PC-9 (cell line): ENCODE measurements around the gene ZC3H15. TPM values are rescaled to one million over a fixed set of nuclear protein-coding genes. Genes with fewer than 3 reads are reported as not detected.

Source experiments
- BruUV-seq: library from RNA; stranded (reverse); fragments of 400-500 nt; replicated peaks from 2 replicates; lab custom pipeline; 2021; lab: Mats Ljungman, UMichigan
- CTCF ChIA-PET: fragments of 300-600 bp; sonication (Branson Sonifier 250); formaldehyde crosslinking; loops from one replicate; lab custom pipeline; 2022; ENCODE audit warnings: antibody characterized with exemption; lab: Charles Lee
- POLR2A ChIA-PET: fragments of 300-600 bp; sonication (Branson Sonifier 250); formaldehyde crosslinking; loops from one replicate; lab custom pipeline; 2022; ENCODE audit warnings: antibody characterized with exemption; ENCODE audit not compliant: unreplicated experiment; lab: Charles Lee
- DNase-seq, 2 experiments: peaks; one replicate each; pipeline versions ENCODE4 v3.0.0 to v3.0.0-alpha.2; 2015 to 2022; ENCODE audit warnings: mixed read lengths in 1 of 2
- H2AFZ ChIP-seq: fragments of 200-600 bp; sonication (generic); 2 replicates; pipeline ENCODE4 v1.8.1; 2017; ENCODE audit warnings: antibody characterized with exemption
- H3F3A ChIP-seq: fragments of 200-600 bp; sonication (generic); 2 replicates; pipeline ENCODE4 v1.8.1; 2017; ENCODE audit warnings: antibody characterized with exemption, mild to moderate bottlenecking, low read depth; ENCODE audit not compliant: insufficient read depth
- H3K27ac ChIP-seq: fragments of 200-600 bp; sonication (generic); 2 replicates; pipeline ENCODE4 v1.6.1; 2016; ENCODE audit warnings: mixed run types
- H3K27me3 ChIP-seq: fragments of 200-600 bp; sonication (generic); 2 replicates; pipeline ENCODE4 v1.6.1; 2016; ENCODE audit warnings: low read depth, mixed run types; ENCODE audit not compliant: insufficient read depth
- H3K36me3 ChIP-seq: fragments of 200-600 bp; sonication (generic); 2 replicates; pipeline ENCODE4 v1.6.1; 2016; ENCODE audit warnings: low read depth, mixed run types
- H3K4me1 ChIP-seq: fragments of 200-600 bp; sonication (generic); replicated peaks from 2 replicates; pipeline ENCODE4 v1.6.1; 2016; ENCODE audit warnings: mixed run types; ENCODE audit not compliant: insufficient read depth
- H3K4me2 ChIP-seq: fragments of 200-600 bp; sonication (generic); 2 replicates; pipeline ENCODE4 v1.6.1; 2017; ENCODE audit warnings: mixed run types
- H3K4me3 ChIP-seq: fragments of 200-600 bp; sonication (generic); 2 replicates; pipeline ENCODE4 v1.6.1; 2016; ENCODE audit warnings: mixed run types
- H3K79me2 ChIP-seq: fragments of 200-600 bp; sonication (generic); 2 replicates; pipeline ENCODE4 v1.6.1; 2017; ENCODE audit warnings: low read depth, mixed run types
- H3K9me2 ChIP-seq: fragments of 200-600 bp; sonication (generic); 2 replicates; pipeline ENCODE4 v1.8.1; 2017; ENCODE audit warnings: mild to moderate bottlenecking; ENCODE audit not compliant: insufficient read depth
- H3K9me3 ChIP-seq: fragments of 200-600 bp; sonication (generic); 2 replicates; pipeline ENCODE4 v1.8.1; 2016; ENCODE audit warnings: low read depth; ENCODE audit not compliant: insufficient read depth
- H4K20me1 ChIP-seq: fragments of 200-600 bp; sonication (generic); 2 replicates; pipeline ENCODE4 v1.8.1; 2017; ENCODE audit not compliant: insufficient read depth
- CTCF ChIP-seq: fragments of 200-600 bp; sonication (generic); conservative IDR thresholded peaks from 2 replicates; pipeline ENCODE4 v1.6.1; 2017; ENCODE audit warnings: mixed run types, antibody characterized with exemption, mild to moderate bottlenecking, moderate library complexity
- EZH2 ChIP-seq: fragments of 200-600 bp; sonication (generic); IDR thresholded peaks from 2 replicates; pipeline ENCODE4 v1.8.0; 2017; ENCODE audit warnings: antibody characterized with exemption, low read depth
- intact Hi-C: fragments of 100-400 bp; cut with micrococcal nuclease; formaldehyde crosslinking; loops from one replicate; pipeline ENCODE4 v1.10.0; 2022; ENCODE audit not compliant: unreplicated experiment
- total RNA-seq: library from RNA; stranded (reverse); gene quantifications from 2 replicates; pipeline ENCODE4 v1.2.3, GENCODE V29; 2021

ZC3H15 gene
- total RNA-seq, 1 experiment from 2014 or later = 42.5 TPM

GRCh38 chr2:186522450-186522849 lies 36.4 kb downstream of the ZC3H15 start:
- no peak for DNase-seq

GRCh38 chr2:186523791-186524190 lies 37.7 kb downstream of the ZC3H15 start:
- ChIA-PET POLR2A (no interaction called here), CTCF (no interaction called here)
- Histone ChIP-seq H3K4me3 (no peak overlapping the region), H3K4me1 (no peaks in the 10 kb centered on the region), H3K79me2 (no peaks in the 10 kb centered on the region), H3K36me3 (no peaks in the 10 kb centered on the region), H3K4me2 (no peak overlapping the region), H4K20me1 (no peaks in the 10 kb centered on the region), H3K27me3 (no peaks in the 10 kb centered on the region), H2AFZ (no peak overlapping the region), H3K27ac (no peak overlapping the region), H3K9me3 (no peaks in the 10 kb centered on the region), H3F3A (no peaks in the 10 kb centered on the region), H3K9me2 (no peaks in the 10 kb centered on the region)
- no TSS peak for BruUV-seq
- no peak for DNase-seq
- TF ChIP-seq EZH2 (no peak), CTCF (no peak)
- intact Hi-C loops = no loop called here

More at GRCh38 chr2:186522450-186522849, 36.4 kb downstream of the ZC3H15 start:
- H2AFZ ChIP-seq = no peak overlapping the region
- TF ChIP-seq CTCF (no peak), EZH2 (no peak)
- ChIA-PET POLR2A (no interaction called here), CTCF (no interaction called here)
- intact Hi-C loops = no loop called here
- H3K4me2 ChIP-seq = no peak overlapping the region
- H3K36me3 ChIP-seq = no peaks in the 10 kb centered on the region
- no peaks in the 10 kb centered on the region for H3K9me2 ChIP-seq
- no peaks in the 10 kb centered on the region for H3K79me2 ChIP-seq
- H3K27ac ChIP-seq = no peak overlapping the region
- H3K9me3 ChIP-seq = no peaks in the 10 kb centered on the region
- no TSS peak for BruUV-seq
- H3K4me3 ChIP-seq = no peak overlapping the region
- no peaks in the 10 kb centered on the region for H4K20me1 ChIP-seq
- H3F3A ChIP-seq = no peaks in the 10 kb centered on the region
- no peaks in the 10 kb centered on the region for H3K4me1 ChIP-seq
- no peaks in the 10 kb centered on the region for H3K27me3 ChIP-seq

GRCh38 chr2:186526281-186526680 lies 40.2 kb downstream of the ZC3H15 start:
- POLR2A ChIA-PET = interaction anchor here (0.6 kb wide), 1 partner anchor 64 kb away, joined by 4 read pairs; the partner anchor contains the start of gene ITGAV
- no TSS peak for BruUV-seq
- no peak overlapping the region for H3K27ac ChIP-seq
- intact Hi-C loops = no loop called here
- H3K9me2 ChIP-seq = no peaks in the 10 kb centered on the region
- H4K20me1 ChIP-seq = no peaks in the 10 kb centered on the region
- DNase-seq = no peak
- H2AFZ ChIP-seq = no peak overlapping the region
- no peaks in the 10 kb centered on the region for H3K9me3 ChIP-seq
- H3K36me3 ChIP-seq = no peaks in the 10 kb centered on the region
- no peaks in the 10 kb centered on the region for H3K27me3 ChIP-seq
- H3K4me3 ChIP-seq = no peak overlapping the region
- H3K4me1 ChIP-seq = no peaks in the 10 kb centered on the region
- H3K79me2 ChIP-seq = no peaks in the 10 kb centered on the region
- no peak overlapping the region for H3K4me2 ChIP-seq
- no peaks in the 10 kb centered on the region for H3F3A ChIP-seq
- TF ChIP-seq CTCF (no peak), EZH2 (no peak)
- CTCF ChIA-PET = no interaction called here
